Ovary (tissue), 9 donors: ENCODE results near the gene NDUFB6. TPM values are rescaled to one million over a fixed set of nuclear protein-coding genes. Genes with fewer than 3 reads are reported as not detected.

Experiments
- DNase-seq, 5 donors: peaks; one replicate each; pipeline ENCODE4 v3.0.0-alpha.2; 2019 to 2020
- H3K27ac ChIP-seq, 2 donors: fragments of 200-600 bp; one replicate each; pipeline versions ENCODE4 v1.5.1 to v1.8.0; 2019 to 2022
- H3K27me3 ChIP-seq: fragments of 200-600 bp; one replicate; pipeline ENCODE4 v1.8.0; 2022
- H3K36me3 ChIP-seq: fragments of 200-600 bp; sonication (generic); one replicate; pipeline ENCODE4 v1.5.1; 2019
- H3K4me1 ChIP-seq: one replicate; pipeline ENCODE4 v1.8.1; 2013; ENCODE audit warnings: mild to moderate bottlenecking, moderate library complexity; ENCODE audit not compliant: insufficient read depth
- H3K4me3 ChIP-seq: fragments of 200-600 bp; sonication (generic); one replicate; pipeline ENCODE4 v1.5.1; 2017
- H3K9me3 ChIP-seq, 2 donors: fragments of 200-600 bp in 1 of 2; sonication (generic) in 1 of 2; one replicate each; pipeline versions ENCODE4 v1.5.1 to v1.8.1; 2013 to 2019; ENCODE audit warnings: mild to moderate bottlenecking in 1 of 2, moderate library complexity in 1 of 2
- EP300 ChIP-seq: sonication (generic); formaldehyde crosslinking; IDR thresholded peaks from one replicate; pipeline ENCODE4 v1.6.1; 2017; ENCODE audit warnings: antibody characterized with exemption
- POLR2A ChIP-seq: fragments of 450-650 bp; IDR thresholded peaks from one replicate; pipeline ENCODE4 v1.6.1; 2017; ENCODE audit warnings: antibody characterized with exemption, mild to moderate bottlenecking, moderate library complexity
- WGBS, 3 donors: extraction: QIAGEN DNeasy Blood & Tissue Kit in 1 of 3; methylation state at CpG; one replicate each; pipeline versions ENCODE4 v1.1.5 to v1.1.7; 2013 to 2017; 5-methylcytosine and 5-hydroxymethylcytosine counted together
- intact Hi-C, 4 donors: fragments of 100-400 bp; cut with DNase I; formaldehyde crosslinking; loops; one replicate each; pipeline versions ENCODE4 v1.11.0 to v1.15.1; 2022 to 2023
- polyA plus RNA-seq, 2 donors: library from polyadenylated mRNA; stranded (reverse); fragments of 200-250 nt in 1 of 2; fragments of 350-450 nt in 1 of 2; fragmentation: Illumina TruSeq in 1 of 2; extraction: RNeasy Lipid Tissue Mini Kit (QIAGEN cat#74804) in 1 of 2; gene quantifications; one replicate each; pipeline ENCODE4 v1.2.3, GENCODE V29; 2013 to 2014
- total RNA-seq, 7 donors: library from RNA; depleted of rRNA in 2 of 7; stranded (reverse); fragments of >200 nt in 2 of 7; fragmentation: NEBNext Ultra II Directional in 3 of 7; extraction: Animal tissue kit (Norgen Biotek cat#: 25700) in 3 of 7; gene quantifications; one replicate each; pipeline versions ENCODE4 v1.1.0 to v1.2.4, GENCODE V29; 2016 to 2023
- TF ChIP-seq, protein P1 (sequence below), 3 donors: fragments of 450-650 bp in 2 of 3; fragments of 200-600 bp in 1 of 3; IDR thresholded peaks; one replicate each; pipeline versions ENCODE4 v1.5.1 to v1.8.0; 2016 to 2022; ENCODE audit warnings: antibody characterized with exemption in 3 of 3, mild to moderate bottlenecking in 1 of 3
- donor health status: DM: no; HTN: no; CAD: no; lungs with moderate emphysema.
- donor health status: DM: no; HTN: no; CAD: no.
- donor health status: Bipolar disorder and iron deficiency.
- donor health status: DM: yes; HTN: yes; CAD: no.
- donor health status: DM: no; HTN: no; CAD: no.
- donor health status: DM: yes; HTN: yes; CAD: no.

NDUFB6 gene
- total and polyA plus RNA-seq, 9 donors, result 19.6 to 42.5 (median 37.8) TPM

DNA sequence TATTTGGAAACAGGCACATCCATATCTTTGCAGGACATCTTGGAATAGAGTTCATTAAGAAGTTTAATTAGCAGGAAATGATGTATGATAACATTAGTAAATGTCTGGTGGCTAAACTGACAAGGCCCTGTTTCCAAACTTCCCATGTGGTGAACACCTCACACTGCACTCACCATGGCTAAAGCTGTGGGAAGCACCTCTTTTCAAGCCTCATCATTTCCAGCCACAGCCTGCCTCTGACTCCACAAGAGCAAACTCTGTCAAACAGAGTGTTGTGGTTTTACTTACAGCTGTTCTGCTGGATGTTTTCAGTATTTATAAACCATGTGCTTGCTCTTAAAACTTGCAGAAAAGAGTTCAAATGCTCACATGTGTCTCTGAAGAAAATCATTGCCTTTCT, 14.9 kb upstream of the NDUFB6 start:
- intact Hi-C loops, result loop anchor here in 2 of 4 donors (5.0 to 10.0 kb wide), 2 partner anchors 377 to 379 kb away; no protein-coding TSS in a partner anchor
- Histone ChIP-seq H3K4me1 (no peaks in the 10 kb centered on the region), H3K27me3 (no peaks in the 10 kb centered on the region), H3K27ac (no peak overlapping the region), H3K4me3 (no peak overlapping the region), H3K36me3 (no peaks in the 10 kb centered on the region), H3K9me3 (no peaks in the 10 kb centered on the region)
- DNase-seq, result no peak
- TF ChIP-seq EP300 (no peak), POLR2A (no peak)
- TF ChIP-seq, protein P1, sequence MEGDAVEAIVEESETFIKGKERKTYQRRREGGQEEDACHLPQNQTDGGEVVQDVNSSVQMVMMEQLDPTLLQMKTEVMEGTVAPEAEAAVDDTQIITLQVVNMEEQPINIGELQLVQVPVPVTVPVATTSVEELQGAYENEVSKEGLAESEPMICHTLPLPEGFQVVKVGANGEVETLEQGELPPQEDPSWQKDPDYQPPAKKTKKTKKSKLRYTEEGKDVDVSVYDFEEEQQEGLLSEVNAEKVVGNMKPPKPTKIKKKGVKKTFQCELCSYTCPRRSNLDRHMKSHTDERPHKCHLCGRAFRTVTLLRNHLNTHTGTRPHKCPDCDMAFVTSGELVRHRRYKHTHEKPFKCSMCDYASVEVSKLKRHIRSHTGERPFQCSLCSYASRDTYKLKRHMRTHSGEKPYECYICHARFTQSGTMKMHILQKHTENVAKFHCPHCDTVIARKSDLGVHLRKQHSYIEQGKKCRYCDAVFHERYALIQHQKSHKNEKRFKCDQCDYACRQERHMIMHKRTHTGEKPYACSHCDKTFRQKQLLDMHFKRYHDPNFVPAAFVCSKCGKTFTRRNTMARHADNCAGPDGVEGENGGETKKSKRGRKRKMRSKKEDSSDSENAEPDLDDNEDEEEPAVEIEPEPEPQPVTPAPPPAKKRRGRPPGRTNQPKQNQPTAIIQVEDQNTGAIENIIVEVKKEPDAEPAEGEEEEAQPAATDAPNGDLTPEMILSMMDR (IDR thresholded peaks at IDR 0.05), result no peak

DNA sequence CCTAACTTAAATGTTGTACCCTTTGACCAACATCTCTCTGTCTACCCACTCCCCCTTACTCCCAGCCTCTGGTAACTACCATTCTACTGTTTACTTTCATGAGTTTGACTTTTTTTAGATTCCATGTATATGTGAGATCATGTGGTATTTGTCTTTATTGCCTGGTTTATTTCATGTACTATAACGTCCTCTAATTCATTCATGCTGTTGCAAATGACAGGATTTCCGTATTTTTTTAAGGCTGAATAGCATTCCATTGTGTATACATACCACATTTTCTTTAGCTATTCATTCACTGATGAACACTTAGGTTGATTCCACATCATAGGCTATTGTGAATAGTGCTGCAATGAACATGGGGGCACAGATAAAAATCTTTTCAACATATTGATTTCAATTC, 11.8 kb upstream of the NDUFB6 start:
- Histone ChIP-seq H3K4me1 (no peaks in the 10 kb centered on the region), H3K9me3 (no peaks in the 10 kb centered on the region), H3K27me3 (no peaks in the 10 kb centered on the region), H3K36me3 (no peaks in the 10 kb centered on the region), H3K27ac (no peak overlapping the region), H3K4me3 (no peak overlapping the region)
- TF ChIP-seq POLR2A (no peak), EP300 (no peak)
- TF ChIP-seq, protein P1 (IDR thresholded peaks at IDR 0.05), result no peak
- no peak for DNase-seq
- intact Hi-C loops, result loop anchor here (5.0 to 10.0 kb wide), 3 partner anchors 207 to 383 kb away; no protein-coding TSS in a partner anchor
- 65 to 71% (median 67%) methylated on average over 2 of the region's 2 CpGs for WGBS, 3 donors

DNA sequence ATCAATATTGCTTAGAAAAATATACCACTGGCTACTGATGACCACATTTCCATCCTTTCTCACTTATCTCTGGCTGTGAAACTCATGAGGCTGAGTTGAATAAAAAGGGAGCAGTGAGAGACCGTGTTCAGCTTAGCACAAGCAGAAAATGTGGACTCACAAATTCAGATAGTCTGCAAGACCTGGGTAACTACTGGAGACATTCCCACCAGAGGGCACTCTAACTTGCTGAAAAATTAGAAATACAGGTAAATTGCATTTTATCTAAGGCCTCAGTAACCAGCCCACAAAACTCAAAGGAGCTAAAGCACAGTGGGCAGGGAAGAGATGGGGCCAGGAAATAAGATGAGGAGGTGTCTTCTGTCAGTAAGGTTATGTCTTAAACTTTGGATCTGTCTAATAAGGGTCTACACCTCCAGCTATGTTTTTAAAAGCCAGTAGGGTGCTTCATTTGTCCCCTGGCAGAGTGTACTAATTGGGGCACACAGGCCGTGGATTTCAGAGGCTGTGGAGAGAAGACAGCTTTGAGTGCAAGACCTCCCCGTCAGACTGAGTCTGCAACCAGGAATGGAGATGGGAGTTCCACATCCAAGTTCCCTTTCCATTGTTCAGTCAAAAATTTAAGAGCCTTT, 8.7 kb upstream of the NDUFB6 start:
- peak in 1 of 5 donors; percentile 27 for DNase-seq
- no peak overlapping the region for H3K27ac ChIP-seq
- no peak overlapping the region for H3K4me3 ChIP-seq
- intact Hi-C loops, result loop anchor here (2.0 to 10.0 kb wide), 4 partner anchors 203 to 386 kb away; no protein-coding TSS in a partner anchor
- H3K4me1 ChIP-seq, result no peaks in the 10 kb centered on the region
- H3K27me3 ChIP-seq, result no peaks in the 10 kb centered on the region
- H3K9me3 ChIP-seq, result no peaks in the 10 kb centered on the region
- 34 to 39% (median 35%) methylated on average over 3 of the region's 3 CpGs for WGBS, 3 donors
- H3K36me3 ChIP-seq, result no peaks in the 10 kb centered on the region
- TF ChIP-seq EP300 (no peak), POLR2A (no peak)
- TF ChIP-seq, protein P1 (IDR thresholded peaks at IDR 0.05), result peak in 1 of 3 donors; percentile 39

DNA sequence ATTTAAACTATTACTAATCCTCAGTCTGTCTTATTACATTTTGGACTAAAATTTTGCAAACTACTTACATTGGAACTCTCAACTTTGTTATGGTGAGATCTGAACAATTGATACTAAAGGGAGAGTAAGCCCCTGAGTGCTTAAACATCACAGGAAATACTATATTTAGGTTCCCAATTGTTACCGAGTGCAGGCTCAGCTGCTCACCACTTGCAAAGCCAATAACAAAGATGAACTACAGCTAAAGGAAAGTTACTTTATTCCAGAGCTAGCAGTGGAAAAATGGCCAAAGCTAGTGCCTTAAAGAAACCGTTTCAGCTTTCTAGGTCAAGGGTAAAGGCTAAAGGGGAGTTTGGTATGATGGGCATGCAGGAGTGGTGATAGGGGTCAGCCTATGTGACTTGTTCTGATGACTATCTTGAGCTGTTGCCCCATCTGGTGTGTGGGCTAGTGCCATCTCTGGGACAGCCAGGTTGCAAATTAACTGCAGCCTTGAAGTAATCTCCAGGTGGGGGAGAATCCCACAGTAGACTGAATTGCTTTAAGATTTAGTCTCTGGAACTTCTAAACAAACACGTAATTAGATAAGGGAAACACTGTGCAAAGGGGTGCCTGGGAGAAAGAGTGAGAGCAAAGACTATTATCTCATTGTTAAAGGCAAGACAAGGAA, 7.8 kb upstream of the NDUFB6 start:
- intact Hi-C loops, result loop anchor here (2.0 to 10.0 kb wide), 4 partner anchors 202 to 387 kb away; no protein-coding TSS in a partner anchor
- no peak for DNase-seq
- Histone ChIP-seq H3K9me3 (no peaks in the 10 kb centered on the region), H3K4me3 (no peak overlapping the region), H3K36me3 (no peaks in the 10 kb centered on the region), H3K4me1 (no peaks in the 10 kb centered on the region), H3K27me3 (no peaks in the 10 kb centered on the region), H3K27ac (no peak overlapping the region)
- no peak for TF ChIP-seq EP300
- TF ChIP-seq, protein P1 (IDR thresholded peaks at IDR 0.05), result no peak
- no peak for TF ChIP-seq POLR2A
- 2 to 6% (median 4%) methylated on average over 3 of the region's 3 CpGs for WGBS, 3 donors
